ENCODE results near the gene HHIPL1. TPM values are rescaled to one million over a fixed set of nuclear protein-coding genes. Genes with fewer than 3 reads are reported as not detected.

The HHIPL1 gene
- total and polyA plus RNA-seq, 4 donors = 0.51 to 7.7 (median 1.5) TPM

DNA sequence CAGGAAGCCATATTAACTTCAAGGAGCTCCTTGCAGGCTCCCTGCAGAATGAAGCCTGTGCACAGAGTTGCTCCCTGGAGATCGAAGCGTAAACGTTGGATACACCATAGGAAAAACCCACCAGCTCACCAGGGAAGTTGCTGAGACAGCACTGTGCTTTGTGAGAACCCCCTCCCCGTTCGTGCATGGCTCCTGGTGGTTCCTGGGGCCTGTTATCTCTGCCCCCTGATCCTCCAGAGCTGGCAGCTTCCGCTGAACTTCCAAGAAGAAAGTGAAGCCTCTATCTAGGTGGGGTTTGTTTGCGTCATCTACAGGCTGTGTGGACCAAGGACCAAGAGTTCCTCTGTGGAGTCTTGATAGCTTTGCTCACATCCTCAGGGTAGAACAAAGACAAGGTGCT is 38.6 kb upstream of the HHIPL1 start:
- intact Hi-C loops (cut with DNase I) = loop anchor here (5.0 to 10.0 kb wide), 3 partner anchors 39 to 572 kb away; partner anchors contain the start of genes CCNK (in 1 of the 2) and SETD3 (in 1 of the 2)
- no peaks in the 10 kb centered on the region for H3K4me1 ChIP-seq (ENCODE audit: control insufficient read depth in 1 of 2, insufficient read depth in 2 of 2, low read length in 2 of 2)
- no peak overlapping the region for H3K27ac ChIP-seq (ENCODE audit: low read depth in 1 of 2, low read length in 2 of 2)
- DNase-seq (no peak), ATAC-seq (ENCODE audit: low FRiP score) (no peak)
- WGBS, 2 donors = 77 to 88% methylated on average over 7 of the region's 7 CpGs
- H3K9me3 ChIP-seq (ENCODE audit: control insufficient read depth, low read length) = no peaks in the 10 kb centered on the region
- no peak overlapping the region for H3K4me3 ChIP-seq (ENCODE audit: low read length in 2 of 2)
- no peaks in the 10 kb centered on the region for H3K36me3 ChIP-seq (ENCODE audit: control insufficient read depth in 1 of 2, insufficient read depth in 2 of 2, low read length in 1 of 2)
- H3K27me3 ChIP-seq (ENCODE audit: control insufficient read depth in 1 of 2, insufficient read depth in 2 of 2, low read length in 1 of 2) = no peaks in the 10 kb centered on the region

DNA sequence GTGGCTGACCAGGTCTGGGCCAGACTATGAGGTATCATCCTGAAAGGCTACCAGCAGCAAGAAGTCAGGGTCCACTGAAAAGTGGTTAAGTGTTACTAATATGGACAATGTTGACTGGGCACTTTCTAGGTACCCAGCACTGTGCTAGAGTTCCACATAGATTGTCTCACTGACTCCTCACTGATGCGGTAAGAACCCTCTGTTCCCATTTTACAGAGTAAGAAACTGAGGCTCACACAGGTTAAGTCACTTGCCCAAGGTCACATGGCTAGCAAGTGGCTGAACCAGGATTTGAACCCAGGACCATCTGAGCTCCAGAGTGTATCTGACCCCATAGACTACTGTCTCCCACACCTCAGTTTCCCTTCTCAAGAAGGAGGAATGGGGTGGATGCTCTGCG is 36.3 kb upstream of the HHIPL1 start:
- H3K27me3 ChIP-seq (ENCODE audit: control insufficient read depth in 1 of 2, insufficient read depth in 2 of 2, low read length in 1 of 2) = no peaks in the 10 kb centered on the region
- ATAC-seq (ENCODE audit: low FRiP score) = no peak
- intact Hi-C loops (cut with DNase I) = loop anchor here (5.0 to 10.0 kb wide), 3 partner anchors 41 to 574 kb away; partner anchors contain the start of genes CCNK (in 1 of the 2) and SETD3 (in 1 of the 2)
- H3K9me3 ChIP-seq (ENCODE audit: control insufficient read depth, low read length) = no peaks in the 10 kb centered on the region
- 93 to 98% methylated on average over 2 of the region's 2 CpGs for WGBS, 2 donors
- no peaks in the 10 kb centered on the region for H3K4me1 ChIP-seq (ENCODE audit: control insufficient read depth in 1 of 2, insufficient read depth in 2 of 2, low read length in 2 of 2)
- no peaks in the 10 kb centered on the region for H3K36me3 ChIP-seq (ENCODE audit: control insufficient read depth in 1 of 2, insufficient read depth in 2 of 2, low read length in 1 of 2)
- no peak overlapping the region for H3K27ac ChIP-seq (ENCODE audit: low read depth in 1 of 2, low read length in 2 of 2)
- no peak overlapping the region for H3K4me3 ChIP-seq (ENCODE audit: low read length in 2 of 2)
- DNase-seq = no peak

GRCh38 chr14:99609245-99610170 is 35.4 kb upstream of the HHIPL1 start:
- Histone ChIP-seq H3K27ac (ENCODE audit: low read depth in 1 of 2, low read length in 2 of 2) (no peak overlapping the region), H3K27me3 (ENCODE audit: control insufficient read depth in 1 of 2, insufficient read depth in 2 of 2, low read length in 1 of 2) (no peaks in the 10 kb centered on the region), H3K36me3 (ENCODE audit: control insufficient read depth in 1 of 2, insufficient read depth in 2 of 2, low read length in 1 of 2) (no peaks in the 10 kb centered on the region), H3K4me1 (ENCODE audit: control insufficient read depth in 1 of 2, insufficient read depth in 2 of 2, low read length in 2 of 2) (no peaks in the 10 kb centered on the region), H3K9me3 (ENCODE audit: control insufficient read depth, low read length) (no peaks in the 10 kb centered on the region), H3K4me3 (ENCODE audit: low read length in 2 of 2) (no peak overlapping the region)
- no peak for DNase-seq
- WGBS, 2 donors = 63 to 80% methylated on average over 10 of the region's 10 CpGs
- ATAC-seq (ENCODE audit: low FRiP score) = no peak
- intact Hi-C loops (cut with DNase I) = loop anchor here (5.0 to 10.0 kb wide), 3 partner anchors 42 to 575 kb away; partner anchors contain the start of genes CCNK (in 1 of the 2) and SETD3 (in 1 of the 2)

- DNase-seq (no peak), ATAC-seq (ENCODE audit: low FRiP score) (no peak)
- Histone ChIP-seq H3K4me3 (ENCODE audit: low read length in 2 of 2) (no peak overlapping the region), H3K36me3 (ENCODE audit: control insufficient read depth in 1 of 2, insufficient read depth in 2 of 2, low read length in 1 of 2) (no peaks in the 10 kb centered on the region), H3K27ac (ENCODE audit: low read depth in 1 of 2, low read length in 2 of 2) (no peak overlapping the region), H3K27me3 (ENCODE audit: control insufficient read depth in 1 of 2, insufficient read depth in 2 of 2, low read length in 1 of 2) (no peaks in the 10 kb centered on the region), H3K4me1 (ENCODE audit: control insufficient read depth in 1 of 2, insufficient read depth in 2 of 2, low read length in 2 of 2) (no peaks in the 10 kb centered on the region), H3K9me3 (ENCODE audit: control insufficient read depth, low read length) (no peaks in the 10 kb centered on the region)
- 94 to 97% methylated on average over 4 of the region's 4 CpGs for WGBS, 2 donors
- intact Hi-C loops (cut with DNase I) = no loop called here
These were observed 33.3 kb upstream of the HHIPL1 start for GRCh38 chr14:99611646-99612045.

GRCh38 chr14:99612071-99612737 is 32.7 kb upstream of the HHIPL1 start:
- intact Hi-C loops (cut with DNase I) = no loop called here
- no peaks in the 10 kb centered on the region for H3K9me3 ChIP-seq (ENCODE audit: control insufficient read depth, low read length)
- H3K36me3 ChIP-seq (ENCODE audit: control insufficient read depth in 1 of 2, insufficient read depth in 2 of 2, low read length in 1 of 2) = no peaks in the 10 kb centered on the region
- no peaks in the 10 kb centered on the region for H3K27me3 ChIP-seq (ENCODE audit: control insufficient read depth in 1 of 2, insufficient read depth in 2 of 2, low read length in 1 of 2)
- no peak for ATAC-seq (ENCODE audit: low FRiP score)
- WGBS, 2 donors = 89% methylated on average over 11 of the region's 11 CpGs
- H3K4me1 ChIP-seq (ENCODE audit: control insufficient read depth in 1 of 2, insufficient read depth in 2 of 2, low read length in 2 of 2) = no peaks in the 10 kb centered on the region
- DNase-seq = no peak
- no peak overlapping the region for H3K4me3 ChIP-seq (ENCODE audit: low read length in 2 of 2)
- H3K27ac ChIP-seq (ENCODE audit: low read depth in 1 of 2, low read length in 2 of 2) = no peak overlapping the region

- Histone ChIP-seq H3K4me3 (ENCODE audit: low read length in 2 of 2) (no peak overlapping the region), H3K4me1 (ENCODE audit: control insufficient read depth in 1 of 2, insufficient read depth in 2 of 2, low read length in 2 of 2) (no peaks in the 10 kb centered on the region), H3K27me3 (ENCODE audit: control insufficient read depth in 1 of 2, insufficient read depth in 2 of 2, low read length in 1 of 2) (no peaks in the 10 kb centered on the region), H3K36me3 (ENCODE audit: control insufficient read depth in 1 of 2, insufficient read depth in 2 of 2, low read length in 1 of 2) (no peaks in the 10 kb centered on the region), H3K27ac (ENCODE audit: low read depth in 1 of 2, low read length in 2 of 2) (no peak overlapping the region), H3K9me3 (ENCODE audit: control insufficient read depth, low read length) (no peaks in the 10 kb centered on the region)
- intact Hi-C loops (cut with DNase I) = no loop called here
- ATAC-seq (ENCODE audit: low FRiP score) (no peak), DNase-seq (no peak)
- 93% methylated on average over 8 of the region's 8 CpGs for WGBS, 2 donors
These were observed 32.1 kb upstream of the HHIPL1 start for GRCh38 chr14:99612738-99613330.

DNA sequence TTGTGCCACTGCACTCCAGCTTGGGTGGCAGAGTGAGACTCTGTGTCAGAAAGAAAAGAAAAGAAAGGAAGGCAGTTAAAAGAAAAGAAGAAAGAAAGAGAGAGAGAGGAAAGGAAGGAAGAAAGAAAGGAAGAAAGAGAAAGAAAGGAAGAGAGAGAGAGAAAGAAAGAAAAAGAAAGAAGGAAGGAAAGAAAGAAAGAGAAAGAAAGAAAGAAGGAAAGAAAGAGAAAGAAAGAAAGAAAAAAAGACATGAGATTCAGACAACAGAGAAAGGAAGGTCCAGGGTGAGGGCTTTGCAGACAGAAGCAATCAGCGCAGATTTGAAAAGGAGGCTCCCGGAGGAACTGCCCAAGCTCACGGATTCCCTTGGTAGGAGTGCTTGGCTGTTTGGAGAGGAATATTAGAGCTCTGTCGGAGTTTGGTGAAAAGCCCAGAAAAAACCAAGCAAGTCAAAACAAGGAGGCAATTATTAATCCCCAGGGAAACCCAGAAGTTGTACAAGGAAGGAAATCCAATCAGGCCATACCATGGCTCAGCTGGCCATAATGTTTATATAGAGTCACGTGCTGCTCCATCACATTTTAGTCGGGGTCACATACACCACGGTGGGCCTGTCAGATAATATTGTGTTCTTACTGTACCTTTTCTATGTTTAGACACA is 29.3 kb upstream of the HHIPL1 start:
- H3K4me1 ChIP-seq (ENCODE audit: control insufficient read depth in 1 of 2, insufficient read depth in 2 of 2, low read length in 2 of 2) = no peaks in the 10 kb centered on the region
- ATAC-seq (ENCODE audit: low FRiP score) = no peak
- H3K36me3 ChIP-seq (ENCODE audit: control insufficient read depth in 1 of 2, insufficient read depth in 2 of 2, low read length in 1 of 2) = no peaks in the 10 kb centered on the region
- no peak for DNase-seq
- H3K27me3 ChIP-seq (ENCODE audit: control insufficient read depth in 1 of 2, insufficient read depth in 2 of 2, low read length in 1 of 2) = no peaks in the 10 kb centered on the region
- no peak overlapping the region for H3K4me3 ChIP-seq (ENCODE audit: low read length in 2 of 2)
- intact Hi-C loops (cut with DNase I) = no loop called here
- no peak overlapping the region for H3K27ac ChIP-seq (ENCODE audit: low read depth in 1 of 2, low read length in 2 of 2)
- 37 to 40% methylated on average over 7 of the region's 7 CpGs for WGBS, 2 donors
- no peaks in the 10 kb centered on the region for H3K9me3 ChIP-seq (ENCODE audit: control insufficient read depth, low read length)

Measured in aorta (tissue), 5 donors.